ENCODE measurements around the gene WWOX. TPM values are rescaled to one million over a fixed set of nuclear protein-coding genes. Genes with fewer than 3 reads are reported as not detected.

Gene WWOX
- total and polyA plus RNA-seq, 2 of the 4 experiments (the other 2 are of a cell fraction): 2.7 to 5.4 TPM

DNA sequence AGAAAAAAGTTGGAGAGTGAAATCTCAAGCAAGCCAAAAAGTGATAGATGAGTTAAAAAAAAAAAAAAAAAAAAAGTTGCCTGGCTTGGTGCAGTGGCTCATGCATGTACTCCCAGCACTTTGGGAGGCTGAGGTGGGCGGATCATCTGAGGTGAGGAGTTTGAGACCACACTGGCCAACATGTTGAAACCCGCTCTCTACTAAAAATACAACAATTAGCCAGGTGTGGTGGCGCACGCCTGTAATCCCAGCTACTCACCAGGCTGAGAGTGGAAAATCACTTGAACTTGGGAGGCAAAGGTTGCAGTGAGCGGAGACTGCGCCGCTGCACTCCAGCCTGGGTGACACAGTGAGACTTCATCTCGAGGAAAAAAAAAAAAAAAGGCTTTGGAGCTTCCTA, 668.8 kb downstream of the WWOX start:
- Histone ChIP-seq H2BK120ac (ENCODE audit: low read depth, low read length) (no peak overlapping the region), H2AFZ (replicated peaks; ENCODE audit: low read length, poor library complexity) (no peak overlapping the region), H3K79me1 (ENCODE audit: low read depth in 1 of 2, low read length in 2 of 2) (no peaks in the 10 kb centered on the region), H2BK15ac (ENCODE audit: low read depth, low read length) (no peak overlapping the region), H3K56ac (ENCODE audit: extremely low read depth, insufficient read depth, low read length) (no peak overlapping the region), H3K4me1 (ENCODE audit: control insufficient read depth, insufficient read depth, low read length) (no peaks in the 10 kb centered on the region), H2AK9ac (replicated peaks; ENCODE audit: low read depth, low read length, poor library complexity) (no peak overlapping the region), H2BK5ac (ENCODE audit: low read depth, low read length, poor library complexity, severe bottlenecking) (no peak overlapping the region), H2AK5ac (ENCODE audit: low read depth, low read length) (no peak overlapping the region), H3K9me1 (ENCODE audit: insufficient read depth, low read length) (no peaks in the 10 kb centered on the region), H4K5ac (ENCODE audit: low read depth, low read length) (no peak overlapping the region), H3K27me3 (ENCODE audit: control insufficient read depth, insufficient read depth, low read length) (no peaks in the 10 kb centered on the region), H3K9me3 (ENCODE audit: control insufficient read depth, insufficient read depth, low read length) (peaks cover 31% of the 10 kb centered on the region), H3K4me2 (ENCODE audit: low read depth, low read length) (no peak overlapping the region), H3K4ac (ENCODE audit: low read depth, low read length) (no peak overlapping the region), H3K27ac (ENCODE audit: insufficient read depth, low read length) (no peak overlapping the region), H3K23ac (ENCODE audit: low read depth, low read length) (no peak overlapping the region), H3K4me3 (ENCODE audit: insufficient read depth, low read depth, low read length) (no peak overlapping the region), H4K20me1 (ENCODE audit: insufficient read depth, low read length) (no peaks in the 10 kb centered on the region), H2BK20ac (ENCODE audit: low read depth, low read length) (no peak overlapping the region), H4K8ac (ENCODE audit: low read depth in 2 of 2, low read length in 2 of 2) (no peak overlapping the region), H3K18ac (ENCODE audit: low read depth, low read length) (no peak overlapping the region), H3K9ac (ENCODE audit: low read depth, low read length) (no peak overlapping the region), H3K36me3 (ENCODE audit: control insufficient read depth, insufficient read depth, low read length) (no peaks in the 10 kb centered on the region), H3K14ac (replicated peaks; ENCODE audit: low read depth, low read length) (no peak overlapping the region), H4K91ac (ENCODE audit: insufficient read depth, low read depth, low read length) (no peak overlapping the region)
- intact Hi-C loops (cut with micrococcal nuclease) (no loop called here), dilution Hi-C loops (cut with HindIII; ENCODE audit: low sequenced_read_pairs, unreplicated experiment) (no loop called here), in situ Hi-C loops (cut with MboI; ENCODE audit: low sequenced_read_pairs) (no loop called here)
- CTCF ChIA-PET: no interaction called here
- WGBS, 2 experiments (ENCODE audit: extremely low coverage in 2 of 2, insufficient read length in 1 of 2): 58% methylated on average over 2 of the region's 8 CpGs; no CpG with 5 or more reads in 1 of the 2 experiments
- POLR2A ChIA-PET (ENCODE audit: unreplicated experiment): interaction anchor here (0.6 kb wide), 1 partner anchor 24 kb away, joined by 3 read pairs; no protein-coding TSS in a partner anchor
- TF ChIP-seq RAD21 (IDR thresholded peaks at IDR 0.05; ENCODE audit: low read length) (no peak), NFE2L2 (IDR thresholded peaks at IDR 0.05; ENCODE audit: low read depth, low read length) (no peak), MAZ (IDR thresholded peaks at IDR 0.05; ENCODE audit: borderline replicate concordance, low read depth, low read length) (no peak), RCOR1 (IDR thresholded peaks at IDR 0.05; ENCODE audit: insufficient replicate concordance, low read length) (no peak), POLR2A (IDR thresholded peaks at IDR 0.05; ENCODE audit: low read depth, low read length) (no peak), RFX5 (IDR thresholded peaks at IDR 0.05; ENCODE audit: low read depth, low read length) (no peak), BHLHE40 (IDR thresholded peaks at IDR 0.05; ENCODE audit: low read depth, low read length) (no peak), CHD1 (IDR thresholded peaks at IDR 0.05; ENCODE audit: low read depth, low read length) (no peak), FOS (IDR thresholded peaks at IDR 0.05; ENCODE audit: low read depth, low read length) (no peak)
- TF ChIP-seq, protein P1, sequence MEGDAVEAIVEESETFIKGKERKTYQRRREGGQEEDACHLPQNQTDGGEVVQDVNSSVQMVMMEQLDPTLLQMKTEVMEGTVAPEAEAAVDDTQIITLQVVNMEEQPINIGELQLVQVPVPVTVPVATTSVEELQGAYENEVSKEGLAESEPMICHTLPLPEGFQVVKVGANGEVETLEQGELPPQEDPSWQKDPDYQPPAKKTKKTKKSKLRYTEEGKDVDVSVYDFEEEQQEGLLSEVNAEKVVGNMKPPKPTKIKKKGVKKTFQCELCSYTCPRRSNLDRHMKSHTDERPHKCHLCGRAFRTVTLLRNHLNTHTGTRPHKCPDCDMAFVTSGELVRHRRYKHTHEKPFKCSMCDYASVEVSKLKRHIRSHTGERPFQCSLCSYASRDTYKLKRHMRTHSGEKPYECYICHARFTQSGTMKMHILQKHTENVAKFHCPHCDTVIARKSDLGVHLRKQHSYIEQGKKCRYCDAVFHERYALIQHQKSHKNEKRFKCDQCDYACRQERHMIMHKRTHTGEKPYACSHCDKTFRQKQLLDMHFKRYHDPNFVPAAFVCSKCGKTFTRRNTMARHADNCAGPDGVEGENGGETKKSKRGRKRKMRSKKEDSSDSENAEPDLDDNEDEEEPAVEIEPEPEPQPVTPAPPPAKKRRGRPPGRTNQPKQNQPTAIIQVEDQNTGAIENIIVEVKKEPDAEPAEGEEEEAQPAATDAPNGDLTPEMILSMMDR (conservative IDR thresholded peaks at IDR 0.05; ENCODE audit: low read depth, low read length): no peak
- ATAC-seq (ENCODE audit: low read depth) (no peak), DNase-seq (no peak)
- BruUV-seq (replicated peaks): no TSS peak
